NOMO-1 (cell line): ENCODE data around the gene NPHP4.

Experiments used
- DNase-seq, 2 experiments: peaks; one replicate each; lab custom pipeline; 2025; ENCODE audit not compliant: unreplicated experiment in 2 of 2; lab: John Stamatoyannopoulos, UW

NPHP4 gene

DNA sequence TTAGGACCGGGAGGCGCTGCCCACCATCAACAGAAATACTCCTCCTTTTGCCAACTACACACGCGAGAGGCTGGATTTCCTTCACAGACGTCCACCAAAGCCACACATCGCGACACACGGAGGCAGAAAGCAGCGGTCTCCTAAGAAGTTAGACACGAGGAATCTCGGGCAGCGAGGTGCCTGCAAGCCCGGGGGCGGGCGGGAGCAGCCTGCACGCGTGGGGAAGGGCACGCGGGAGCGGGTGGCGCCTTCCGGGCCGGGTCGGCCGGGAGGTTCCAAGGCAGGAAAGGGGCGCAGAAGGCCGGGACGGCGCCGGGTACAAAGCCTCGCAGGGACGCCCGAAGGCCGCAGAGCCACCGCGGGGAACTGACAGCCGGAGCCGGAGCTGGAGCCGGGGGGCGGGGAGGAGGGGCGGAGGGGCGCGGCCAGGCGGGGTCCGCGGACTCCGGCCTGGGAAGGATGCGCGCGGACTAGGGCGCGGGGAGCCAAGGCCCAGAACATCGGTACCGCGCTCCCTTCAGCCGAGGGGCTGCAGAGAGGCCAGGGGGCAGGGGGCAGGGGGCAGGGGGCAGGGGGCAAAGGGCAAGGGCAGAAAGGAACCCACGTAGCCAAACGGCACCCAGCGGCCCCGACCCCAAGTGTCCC, 722 bp downstream of the NPHP4 start:
- no peak for DNase-seq

DNA sequence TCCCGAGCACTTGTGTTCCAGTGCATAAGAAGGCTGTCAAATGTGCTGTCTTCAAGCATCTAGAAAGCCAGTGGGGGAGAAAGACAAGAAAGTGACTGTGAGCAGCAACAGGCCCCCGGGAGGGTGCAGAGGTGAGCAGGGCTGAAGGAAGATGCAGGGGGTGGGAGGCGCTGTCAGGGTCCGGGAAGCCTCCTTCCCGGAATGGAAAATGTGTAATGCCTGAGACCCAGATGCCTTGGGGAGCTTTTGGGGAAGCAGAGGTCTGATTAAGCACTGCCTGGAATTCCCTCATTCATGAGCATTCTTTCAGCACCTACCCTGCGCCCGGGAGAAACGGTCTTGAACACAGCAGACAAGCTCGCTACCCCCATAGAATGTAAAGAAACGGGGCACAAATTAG, 1.3 kb downstream of the NPHP4 start:
- DNase-seq: no peak

DNA sequence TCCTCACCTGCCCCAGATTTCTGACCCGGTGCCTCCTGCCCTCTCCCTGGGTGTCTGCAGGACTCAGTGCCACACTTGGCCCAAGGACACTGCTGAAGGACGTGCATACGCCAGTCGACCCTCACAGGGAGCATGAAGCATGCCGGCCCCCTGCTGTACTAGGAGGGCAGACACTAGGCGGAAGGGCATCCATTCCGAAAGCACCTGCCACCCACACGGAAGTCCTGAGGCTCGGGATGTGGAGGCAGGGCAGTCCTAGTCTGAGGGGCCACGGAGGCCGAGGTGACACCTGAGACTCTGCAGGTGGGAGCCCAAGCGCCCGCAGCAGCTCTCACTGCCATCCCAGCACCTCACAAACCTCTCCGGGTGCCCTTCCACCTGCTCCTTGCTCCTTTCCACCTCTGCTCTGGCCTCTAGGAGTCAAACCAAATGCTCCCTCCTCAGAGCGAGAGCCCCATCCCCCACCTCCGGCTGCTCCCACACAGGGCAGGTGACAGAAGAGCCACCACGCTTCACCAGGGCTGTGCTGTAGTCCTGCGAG, 2.4 kb downstream of the NPHP4 start:
- DNase-seq: no peak

DNA sequence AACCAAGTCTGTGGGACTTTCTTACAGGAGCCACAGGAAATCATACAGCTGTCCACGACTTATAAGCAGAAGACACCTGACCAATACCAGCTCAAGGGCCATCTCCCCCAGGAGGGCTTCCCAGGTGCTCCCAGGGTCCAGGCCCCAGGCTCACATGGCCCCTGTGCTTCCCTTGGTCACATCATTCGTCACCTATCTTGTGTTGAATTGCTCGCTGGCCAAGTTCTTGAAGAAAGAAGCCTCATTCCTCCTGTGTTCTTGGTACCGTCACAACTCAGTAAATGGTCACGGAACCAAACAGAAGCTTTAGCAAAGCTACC, 3.0 kb downstream of the NPHP4 start:
- DNase-seq: no peak

DNA sequence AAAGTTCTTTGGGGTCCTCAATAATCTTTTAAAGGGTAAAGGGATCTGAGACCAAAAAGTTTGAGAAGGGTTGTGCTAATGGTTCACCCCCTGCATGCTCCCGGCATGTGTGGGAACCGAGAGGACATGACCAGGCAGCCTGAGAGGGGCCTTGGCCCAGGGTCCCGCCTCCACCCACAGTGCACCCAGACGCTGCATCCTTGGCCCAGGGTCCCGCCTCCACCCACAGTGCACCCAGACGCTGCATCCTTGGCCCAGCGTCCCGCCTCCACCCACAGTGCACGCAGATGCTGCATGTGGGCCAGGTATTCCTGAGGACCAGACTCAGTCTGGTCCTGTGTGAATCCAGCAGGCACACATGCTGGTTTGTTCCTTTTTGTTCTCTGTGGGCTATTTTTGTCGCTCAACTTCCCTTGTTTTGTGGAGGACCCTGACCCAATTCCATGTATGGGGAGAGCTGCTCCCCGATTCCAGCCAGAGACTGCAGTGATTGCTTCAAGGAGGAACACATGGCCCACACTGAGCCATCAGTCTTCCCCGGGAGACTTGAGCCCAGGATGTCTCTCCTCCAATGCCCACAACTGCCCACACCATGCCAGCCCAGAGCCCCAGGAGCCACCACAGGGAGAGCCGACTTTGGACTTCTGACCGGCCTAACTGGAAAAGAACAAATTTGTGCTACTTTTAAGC, 3.5 kb downstream of the NPHP4 start:
- no peak for DNase-seq

DNA sequence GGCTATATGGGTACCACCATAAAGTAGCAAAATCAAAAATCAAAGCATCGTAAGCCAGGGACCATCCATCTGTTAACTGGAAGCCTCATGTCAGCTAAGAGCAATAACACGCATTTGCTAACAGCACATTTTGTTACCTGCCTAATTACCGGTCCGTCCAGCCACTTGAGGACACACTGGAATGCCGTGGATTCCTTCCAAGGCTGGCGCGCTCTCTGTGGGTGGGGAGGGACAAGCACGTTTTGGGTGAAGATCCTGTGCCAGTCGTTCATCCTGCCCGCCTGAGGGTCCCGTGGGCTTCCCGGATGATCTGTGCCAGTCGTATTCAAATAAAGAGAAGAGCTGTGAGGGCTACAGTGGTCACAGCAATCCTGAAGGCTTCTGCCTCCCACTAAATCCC, 6.2 kb downstream of the NPHP4 start:
- DNase-seq: no peak

DNA sequence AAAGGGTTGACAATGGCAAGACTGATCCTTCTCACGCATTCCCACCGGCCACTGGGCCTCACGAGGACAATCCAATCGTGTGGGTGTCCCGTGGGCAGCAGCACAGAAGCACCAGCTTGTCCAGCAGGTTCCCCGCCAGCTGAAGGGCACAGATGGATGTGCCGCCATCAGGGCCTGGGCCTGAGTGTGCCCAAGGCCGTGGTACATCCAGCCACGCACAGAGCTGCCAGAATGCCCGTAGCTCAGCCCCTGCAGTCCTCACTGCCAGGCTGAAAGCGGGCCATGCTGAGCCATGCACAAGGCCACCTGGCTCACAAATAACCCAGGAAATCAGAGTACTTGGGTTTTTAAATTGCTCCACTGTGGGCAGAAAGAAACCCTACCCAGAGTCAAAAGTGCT, 7.0 kb downstream of the NPHP4 start:
- DNase-seq: no peak

DNA sequence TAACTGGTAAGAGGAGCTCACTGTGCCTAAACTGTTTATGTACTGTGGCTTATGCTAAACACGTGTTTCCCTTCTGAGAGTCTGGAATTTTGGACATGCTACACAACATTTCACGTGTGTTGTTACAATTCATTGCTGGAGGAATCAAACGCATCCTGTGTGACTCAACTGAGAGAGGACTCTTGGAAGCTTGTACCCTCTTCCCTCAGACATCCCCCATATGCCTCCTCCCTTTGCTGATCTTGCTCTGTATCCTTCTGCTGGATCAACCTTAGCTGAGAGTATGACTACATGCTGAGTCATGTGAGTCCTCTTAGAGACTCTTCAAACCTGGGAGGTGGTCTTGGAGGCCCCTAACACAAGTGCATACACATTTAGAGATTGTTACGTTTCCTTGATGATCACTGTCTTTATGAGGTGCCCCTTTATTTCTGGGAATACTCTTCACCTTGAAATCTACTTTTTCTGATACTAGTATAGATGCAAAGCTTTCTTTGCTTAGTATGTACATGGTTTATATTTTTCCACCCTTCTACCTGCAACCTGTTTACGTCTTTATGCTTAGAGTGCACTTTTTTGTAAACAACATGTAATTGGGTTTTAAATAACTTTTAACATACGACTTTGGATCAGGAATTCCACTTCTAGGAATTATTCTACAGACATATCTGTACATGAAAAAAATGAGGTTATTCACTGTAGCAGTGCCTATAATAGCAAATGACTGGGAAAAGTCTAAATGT, 8.7 kb downstream of the NPHP4 start:
- no peak for DNase-seq

DNA sequence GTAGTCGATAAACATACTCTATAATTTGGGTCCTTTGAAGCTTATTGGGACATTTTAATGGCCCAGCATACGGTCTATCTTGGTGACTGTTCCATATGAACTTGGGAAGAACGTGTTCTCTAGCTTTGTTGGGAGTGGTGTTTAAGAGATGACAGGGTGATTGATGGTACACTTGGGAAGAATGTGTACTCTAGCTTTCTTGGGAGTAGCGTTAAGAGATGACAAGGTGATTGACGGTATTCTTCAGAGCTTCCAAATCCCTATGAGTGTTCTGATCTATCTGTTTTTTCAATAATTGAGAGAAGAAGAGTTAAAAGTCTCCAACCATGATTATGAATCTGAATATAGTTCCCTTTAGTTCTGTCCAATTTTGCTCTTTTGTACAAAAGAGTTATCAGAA, 9.4 kb downstream of the NPHP4 start:
- DNase-seq: no peak

DNA sequence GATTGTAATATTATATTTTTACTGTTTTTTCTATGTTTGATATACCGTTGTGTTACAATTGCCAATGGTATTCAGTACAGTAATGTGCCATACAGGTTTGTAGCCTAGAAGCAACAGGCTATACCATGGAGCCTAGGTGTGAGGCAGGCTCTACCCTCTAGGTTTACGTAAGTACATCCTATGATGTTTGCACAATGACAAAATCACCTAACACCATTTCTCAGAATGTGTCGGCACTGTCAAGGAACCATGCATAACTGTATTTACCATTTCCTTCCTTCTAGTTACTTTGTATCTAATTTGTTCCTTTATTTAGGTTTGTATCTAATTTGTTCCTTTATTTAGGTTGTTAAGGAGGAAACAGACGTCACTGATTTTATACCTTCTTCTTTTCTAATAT, 9.9 kb downstream of the NPHP4 start:
- DNase-seq: peak; percentile 11 to 39

DNA sequence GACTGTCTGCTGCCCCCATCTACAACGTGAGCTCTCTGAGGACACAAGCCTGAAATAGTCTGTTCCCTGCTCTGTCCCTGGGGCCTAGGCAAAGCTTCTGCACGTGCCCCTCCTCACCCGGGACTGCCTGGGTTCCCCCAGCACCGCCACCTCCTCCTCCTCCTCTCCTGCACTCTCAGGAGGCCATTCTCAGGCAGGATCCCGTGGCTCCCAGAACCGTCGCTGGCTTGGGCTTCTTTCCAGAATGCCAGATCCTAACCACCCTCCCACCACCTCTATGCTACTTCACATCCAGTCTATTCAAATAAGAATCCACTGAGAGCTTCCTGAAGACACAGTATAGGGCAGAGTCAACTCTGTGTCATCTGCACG, 11.2 kb downstream of the NPHP4 start:
- DNase-seq: no peak

DNA sequence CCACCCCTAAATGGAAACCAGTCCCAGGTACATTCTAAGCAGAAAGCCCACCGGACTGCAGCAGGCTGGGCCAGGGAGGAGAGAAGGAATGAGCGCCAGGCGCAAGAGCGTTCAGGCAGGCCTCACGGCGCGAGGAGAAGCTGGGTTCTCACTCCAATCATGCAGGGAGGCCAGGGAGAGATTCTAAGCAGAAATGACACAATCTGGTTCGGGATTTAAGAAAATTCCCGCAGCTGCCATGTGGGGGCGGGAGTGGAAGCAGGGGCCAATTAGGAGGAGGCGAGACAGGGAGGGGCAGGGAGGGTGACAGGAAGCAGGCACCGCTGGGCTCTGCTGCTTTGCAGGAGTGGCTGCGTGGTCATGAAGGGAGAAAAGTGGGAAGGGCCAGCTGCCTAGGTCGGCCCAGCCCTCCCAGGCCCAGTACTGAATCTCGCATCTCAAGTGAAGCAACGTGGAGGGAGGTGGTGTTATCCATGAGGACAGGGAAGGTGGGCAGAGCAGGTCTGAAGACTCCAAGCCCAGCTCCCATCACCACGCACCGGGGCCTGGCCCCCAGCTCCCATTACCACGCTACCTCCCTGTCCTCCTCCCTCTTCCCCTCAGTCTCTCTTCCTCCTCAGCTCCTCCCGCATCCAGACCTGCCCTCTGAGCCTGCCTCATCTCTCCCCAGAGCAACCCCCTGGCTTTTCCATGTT, 11.8 kb downstream of the NPHP4 start:
- DNase-seq: no peak

DNA sequence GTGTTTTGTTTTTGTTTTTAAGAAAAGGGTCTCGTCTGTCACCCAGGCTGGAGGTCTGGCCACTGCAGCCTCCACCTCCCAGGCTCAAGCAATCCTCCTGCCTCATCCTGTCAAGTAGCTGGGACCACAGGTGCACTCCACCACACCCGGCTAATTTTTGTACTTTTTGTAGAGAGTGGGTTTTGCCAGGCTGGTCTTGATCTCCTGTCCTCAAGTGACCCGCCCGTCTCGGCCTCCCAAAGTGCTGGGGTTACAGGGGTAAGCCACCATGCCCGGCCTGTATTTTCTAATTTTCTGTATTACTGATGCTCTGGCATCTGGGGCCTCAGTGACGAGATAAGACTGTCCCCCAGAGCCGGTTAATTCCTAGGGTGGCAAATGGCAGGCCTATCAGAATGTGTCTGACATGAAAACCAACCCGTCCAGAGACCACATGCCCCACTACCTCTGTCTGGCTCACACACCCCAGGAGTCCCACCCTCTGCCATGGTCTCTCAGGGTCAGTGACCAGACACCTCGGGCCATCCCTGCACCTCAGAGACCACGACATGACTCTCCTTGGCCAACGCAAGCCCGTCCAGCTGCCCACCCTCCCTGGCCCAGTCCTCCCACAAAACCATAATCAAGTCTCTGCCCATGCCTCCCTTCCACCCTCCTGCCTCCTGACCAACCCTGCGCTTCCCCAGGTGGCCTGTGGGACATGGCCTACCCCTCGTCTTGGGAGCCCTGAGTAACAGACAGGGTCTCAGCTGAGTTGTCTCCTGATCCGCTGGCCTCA, 12.5 kb downstream of the NPHP4 start:
- no peak for DNase-seq

DNA sequence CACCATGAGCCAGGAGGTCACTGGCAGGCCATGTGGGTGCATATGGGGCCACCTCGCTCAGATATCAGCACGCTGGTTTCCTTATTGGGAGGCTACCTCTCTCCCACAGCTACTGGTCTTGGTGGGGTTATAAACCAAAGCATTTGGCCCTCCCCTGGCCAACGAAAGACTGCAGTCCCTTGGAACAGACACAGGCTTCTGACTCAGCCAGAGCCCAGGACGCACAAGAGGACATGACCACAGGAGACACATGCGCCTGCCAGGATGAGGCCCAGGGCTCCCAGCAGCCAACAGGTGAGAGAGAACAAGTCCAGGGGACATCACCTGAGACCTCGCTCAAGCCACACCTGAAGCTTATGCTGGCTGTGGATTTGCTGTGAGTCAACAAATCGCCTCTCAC, 13.8 kb downstream of the NPHP4 start:
- no peak for DNase-seq

DNA sequence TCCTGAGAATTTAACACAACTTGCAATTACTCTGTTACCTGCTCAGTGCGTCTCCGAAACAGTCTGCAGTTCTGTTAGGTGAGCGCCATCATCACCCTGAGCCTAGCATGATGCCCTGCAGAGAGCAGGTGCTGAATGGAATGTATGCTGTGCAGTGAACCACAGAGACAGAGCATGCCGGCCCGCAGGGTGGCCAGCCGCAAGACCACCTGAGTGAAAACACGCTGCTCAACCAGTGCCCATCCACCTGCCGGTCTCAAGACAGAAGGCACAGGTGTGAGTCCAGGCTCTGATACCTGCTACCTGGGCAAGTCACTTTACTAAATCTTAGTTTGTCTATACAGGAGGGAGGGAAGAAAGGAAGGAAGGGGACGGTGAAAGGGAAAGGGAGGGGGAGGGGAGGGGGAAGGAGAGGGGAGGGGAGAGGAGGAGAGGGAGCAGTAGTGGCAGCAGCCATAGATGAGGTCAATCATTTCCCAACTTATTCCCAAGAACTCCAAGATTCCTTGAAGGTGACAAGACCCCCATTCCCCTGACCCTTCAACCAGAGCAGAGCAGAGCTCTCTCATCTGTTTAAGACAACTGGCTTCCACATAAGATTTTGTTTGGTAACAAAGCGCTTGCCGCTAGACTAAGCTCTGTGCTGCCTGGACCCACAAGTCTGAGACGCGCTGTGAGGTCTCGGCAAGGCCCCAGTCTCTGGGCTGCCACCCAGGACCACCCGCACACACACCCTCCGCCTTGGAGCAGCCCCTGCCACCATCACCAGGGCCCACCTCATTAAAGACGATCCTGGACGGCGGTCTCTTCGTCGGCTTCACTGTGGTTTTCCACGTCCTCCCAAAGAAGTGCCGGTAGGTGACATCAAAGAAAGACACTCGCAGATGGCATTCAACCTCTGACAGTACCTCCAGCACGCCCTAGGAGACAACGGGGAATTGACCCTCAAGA, 14.5 kb downstream of the NPHP4 start:
- no peak for DNase-seq

DNA sequence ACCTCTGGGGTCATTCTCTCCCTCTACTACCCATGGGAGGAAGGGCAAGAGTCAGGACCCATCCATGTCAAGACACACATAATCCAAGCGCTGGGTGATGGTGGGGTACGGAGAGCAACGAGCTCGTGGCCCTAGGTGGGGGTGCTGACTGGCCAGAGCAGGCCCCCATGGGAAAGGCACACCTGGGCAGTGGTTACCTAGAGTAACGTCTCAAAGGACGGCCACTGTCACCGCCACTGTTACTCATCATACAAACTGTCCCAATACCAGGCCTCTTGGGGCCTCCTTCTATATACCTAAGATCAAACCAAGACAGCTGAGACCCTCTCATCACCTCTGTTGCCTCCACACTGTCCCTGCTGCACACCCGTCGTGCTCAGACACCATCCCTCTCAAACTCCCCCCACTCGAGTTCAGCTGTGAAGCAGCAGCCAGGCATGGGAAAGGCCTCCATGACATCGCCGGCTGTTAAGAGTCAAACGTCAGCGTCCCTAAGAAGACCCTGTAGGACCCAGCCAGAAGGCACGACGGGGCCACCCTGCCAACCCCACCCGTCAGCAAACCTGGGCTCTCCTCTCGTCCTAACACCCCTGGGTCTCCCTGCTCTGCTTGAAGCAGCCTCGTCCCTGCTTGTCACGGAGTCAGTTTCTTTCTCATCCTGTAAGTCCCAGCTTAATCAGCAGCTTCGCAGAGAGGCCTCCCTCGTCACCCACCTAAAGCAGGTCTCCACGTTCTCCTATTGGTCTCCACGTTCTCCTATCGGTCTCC, 15.3 kb downstream of the NPHP4 start:
- DNase-seq: no peak

DNA sequence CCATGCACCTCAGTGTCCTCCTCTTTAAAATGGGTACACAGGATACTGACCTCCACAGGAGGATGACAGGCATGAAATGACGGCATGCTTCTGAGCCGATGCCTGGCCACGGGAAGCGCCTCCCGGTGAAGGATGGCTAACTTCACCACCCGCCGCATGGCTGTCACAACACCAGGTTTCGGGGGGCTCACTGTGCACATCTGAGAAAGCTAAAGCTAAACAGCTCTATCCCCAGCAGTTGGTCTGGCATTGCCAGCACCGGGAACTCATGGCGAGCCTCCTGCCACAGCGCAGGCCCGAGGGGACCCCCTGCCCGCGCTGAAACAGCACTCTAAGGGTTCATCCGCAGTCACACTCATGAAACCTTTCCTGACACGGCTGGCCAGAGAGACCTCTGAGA, 16.0 kb downstream of the NPHP4 start:
- DNase-seq: no peak

DNA sequence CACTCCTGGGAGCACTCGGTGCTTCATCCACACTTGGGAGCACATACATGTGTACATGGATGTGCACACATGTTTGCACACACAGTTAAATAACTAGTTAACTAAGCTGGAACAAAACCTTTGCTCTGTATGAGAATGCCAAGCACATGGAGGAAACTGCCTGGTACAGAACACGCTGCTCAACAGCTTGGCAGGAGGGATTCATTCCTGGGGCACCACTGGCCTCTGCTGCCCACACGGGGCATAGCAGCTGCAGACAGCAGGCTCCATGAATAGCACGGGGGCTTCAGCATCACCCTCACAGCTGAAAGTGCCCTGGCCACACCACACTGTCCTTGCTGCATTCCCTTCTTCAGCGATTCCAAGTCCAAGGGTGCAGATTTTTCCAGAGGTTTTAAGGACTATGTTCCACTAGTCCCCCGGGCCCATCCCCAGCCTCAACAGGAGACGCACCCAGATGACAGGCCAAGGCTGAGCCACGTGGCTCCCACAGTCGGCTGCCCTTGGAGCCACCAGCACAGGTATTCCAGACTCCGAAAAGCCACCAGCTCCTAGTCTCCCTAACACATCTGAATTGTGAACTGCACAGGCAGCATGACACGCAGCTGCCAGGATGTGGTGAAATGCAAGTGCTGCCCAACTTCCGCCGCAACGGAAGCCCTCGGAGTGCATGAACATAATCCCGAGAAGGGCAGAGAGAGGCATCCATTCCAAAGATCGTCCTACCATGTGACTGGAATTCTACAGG, 16.9 kb downstream of the NPHP4 start:
- peak; percentile 64 to 74 for DNase-seq
